GM12865 (cell line): ENCODE results near the gene KSR1.

ENCODE experiments used
- DNase-seq: peaks from one replicate; pipeline ENCODE4 v3.0.0; 2010; ENCODE audit warnings: low read depth
- H3K4me3 ChIP-seq: 2 replicates; pipeline ENCODE4 v1.5.1; 2011; ENCODE audit warnings: mild to moderate bottlenecking, low read depth, low read length, control low read depth
- CTCF ChIP-seq: IDR thresholded peaks from 2 replicates; pipeline ENCODE4 v1.5.1; 2011; ENCODE audit warnings: low read length, control low read depth, low read depth, inconsistent platforms; ENCODE audit not compliant: insufficient read depth; ENCODE audit errors: missing control alignments

KSR1 gene

GRCh38 chr17:27603421-27603770, 147.1 kb downstream of the KSR1 start:
- no peak overlapping the region for H3K4me3 ChIP-seq
- no peak for TF ChIP-seq CTCF
- no peak for DNase-seq

GRCh38 chr17:27603880-27604794, 147.9 kb downstream of the KSR1 start:
- TF ChIP-seq CTCF = no peak
- DNase-seq = no peak
- H3K4me3 ChIP-seq = no peak overlapping the region

GRCh38 chr17:27605409-27605808, 149.2 kb downstream of the KSR1 start:
- no peak overlapping the region for H3K4me3 ChIP-seq
- no peak for TF ChIP-seq CTCF
- no peak for DNase-seq

- no peak for TF ChIP-seq CTCF
- no peak overlapping the region for H3K4me3 ChIP-seq
- DNase-seq = no peak
These were observed 151.4 kb downstream of the KSR1 start for GRCh38 chr17:27607521-27608091.

GRCh38 chr17:27608328-27609230, 152.3 kb downstream of the KSR1 start:
- DNase-seq = no peak

More at GRCh38 chr17:27608328-27609230, 152.3 kb downstream of the KSR1 start:
- no peak for TF ChIP-seq CTCF
- H3K4me3 ChIP-seq = no peak overlapping the region
